GM18505 (cell line): ENCODE measurements around the gene FAM117B.

Experiments used
- ATAC-seq: cut with Tn5 transposase; IDR thresholded peaks from one replicate; pipeline ENCODE4 v1.9.1; 2021; ENCODE audit not compliant: unreplicated experiment
- POLR2A ChIP-seq: IDR thresholded peaks from 4 replicates; pipeline ENCODE4 v1.6.1; 2011; ENCODE audit warnings: borderline replicate concordance; ENCODE audit not compliant: insufficient read depth, insufficient read length; ENCODE audit errors: extremely low read depth

Gene FAM117B

DNA sequence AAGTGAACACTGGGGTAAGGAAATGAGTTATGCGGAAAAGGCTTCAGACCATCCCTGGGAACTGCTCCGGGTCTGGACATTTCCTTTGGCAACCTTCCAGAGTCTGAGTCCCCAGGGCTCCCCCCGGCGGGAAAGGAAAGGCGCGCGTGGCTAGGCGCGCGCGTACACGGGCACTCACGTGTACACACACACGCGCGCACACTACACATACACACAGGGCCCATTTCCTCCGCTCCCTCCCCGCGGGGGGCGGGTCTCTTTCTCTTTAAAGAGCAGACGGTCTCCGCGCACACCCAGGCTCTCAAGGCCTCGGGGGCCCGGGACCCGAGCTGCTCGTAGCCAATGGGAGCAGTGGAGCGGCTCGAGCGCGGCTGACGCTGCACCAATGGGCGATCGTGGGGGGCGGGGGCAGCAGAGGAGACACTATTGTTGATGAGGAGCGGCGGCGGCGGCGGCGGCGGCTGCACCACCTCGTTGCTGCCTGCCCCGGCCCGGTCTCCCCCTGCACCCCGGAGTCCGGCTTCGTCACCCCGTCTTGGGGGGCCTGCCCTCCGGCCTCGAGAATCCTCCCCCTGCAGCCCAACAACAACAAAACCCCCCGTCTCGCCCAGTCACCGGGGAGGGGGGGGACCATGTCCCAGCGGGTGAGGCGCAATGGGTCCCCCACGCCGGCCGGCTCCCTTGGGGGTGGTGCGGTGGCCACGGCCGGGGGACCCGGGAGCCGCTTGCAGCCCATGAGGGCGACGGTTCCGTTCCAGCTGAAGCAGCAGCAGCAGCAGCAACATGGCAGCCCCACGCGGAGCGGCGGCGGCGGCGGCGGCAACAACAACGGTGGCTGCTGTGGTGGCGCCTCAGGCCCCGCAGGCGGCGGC is at the start of gene FAM117B:
Gene FAM117B (plus strand): TSS at position 414 of the 872 bp plus-strand sequence. CDS start 219 bp downstream, at position 633.
- ATAC-seq: peak; percentile 88
- TF ChIP-seq POLR2A: peak; percentile 64

DNA sequence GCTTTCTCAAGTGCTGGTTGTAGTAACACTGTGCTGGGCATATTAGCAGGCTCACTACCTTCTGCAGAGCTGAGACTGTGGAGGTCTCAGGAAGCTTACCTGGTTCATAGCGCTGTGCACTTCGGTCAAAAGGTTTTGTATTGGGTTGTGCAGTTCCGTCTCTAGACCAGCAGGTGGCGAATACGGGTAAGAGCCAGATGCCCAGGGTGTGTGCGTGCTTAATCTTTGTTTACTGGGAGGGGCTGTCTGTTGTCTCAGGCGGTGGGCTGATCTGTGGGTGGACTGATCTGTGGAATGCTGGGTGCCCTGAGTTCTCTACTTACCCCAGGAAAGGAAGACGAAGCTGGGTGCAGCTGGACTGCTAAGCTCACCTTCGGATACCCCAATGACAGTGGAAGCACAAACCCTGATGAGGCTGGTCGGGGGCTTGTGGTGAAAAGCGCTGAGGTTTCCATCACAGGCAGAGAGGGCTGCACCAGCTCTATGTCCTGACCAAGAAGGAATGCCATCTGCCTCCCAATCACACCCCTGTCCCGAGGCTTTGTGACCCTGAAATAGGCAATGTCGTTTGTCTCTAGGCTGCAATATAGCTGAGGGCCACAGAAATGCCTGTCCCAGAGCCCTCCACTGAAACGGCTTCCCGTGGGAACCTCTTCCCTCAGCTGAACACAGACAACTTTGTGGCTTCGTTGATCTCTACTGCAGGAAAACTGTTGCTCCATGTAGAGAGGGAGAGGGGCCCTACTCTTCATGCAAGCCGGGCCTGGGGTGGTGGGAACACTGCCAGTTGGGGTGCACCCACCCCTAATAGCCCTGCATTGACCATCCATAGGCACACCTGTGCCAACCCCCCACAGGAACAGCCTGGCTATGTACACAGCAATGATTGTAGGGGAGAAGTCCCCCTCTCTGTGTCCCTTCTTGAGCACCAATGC is 45.9 kb upstream of the FAM117B start:
- no peak for ATAC-seq
- TF ChIP-seq POLR2A: no peak

DNA sequence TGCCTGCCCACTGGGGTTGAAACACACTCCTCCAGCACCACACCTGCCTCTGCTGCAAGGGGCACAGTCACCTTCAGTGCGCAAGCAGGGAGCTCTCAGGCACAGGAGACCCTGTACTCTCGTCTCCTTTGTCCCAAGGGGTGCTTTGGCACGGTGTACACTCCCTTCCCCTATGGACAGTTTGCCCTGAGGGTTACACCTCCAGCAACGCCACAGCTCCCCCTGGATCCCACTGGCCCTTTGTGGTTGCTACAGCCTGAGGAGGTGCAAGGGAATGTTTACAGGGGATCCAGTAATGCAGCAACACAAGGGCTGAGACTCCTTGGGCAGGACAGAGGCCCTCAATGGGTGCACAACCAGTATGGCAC is 45.2 kb upstream of the FAM117B start:
- TF ChIP-seq POLR2A: no peak
- ATAC-seq: no peak

DNA sequence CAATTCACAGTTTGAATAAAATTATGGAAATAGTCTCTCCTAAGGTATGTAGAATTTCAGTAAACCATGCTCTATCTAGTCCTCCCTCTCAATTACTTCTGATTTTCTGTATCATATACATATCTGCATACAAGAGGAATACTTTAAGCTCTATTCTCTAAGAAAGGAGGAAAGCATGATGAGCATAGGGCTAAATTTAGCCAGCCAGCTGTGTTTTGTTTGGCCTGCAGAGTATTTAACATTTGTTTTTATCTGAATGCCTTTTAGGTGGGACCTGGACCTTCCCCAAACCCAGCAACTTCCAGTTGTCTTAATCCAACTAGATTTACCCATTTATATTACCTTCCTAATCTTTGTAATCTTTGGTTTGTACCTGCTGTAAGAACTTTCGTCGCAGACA is 42.2 kb upstream of the FAM117B start:
- no peak for ATAC-seq
- TF ChIP-seq POLR2A: no peak

DNA sequence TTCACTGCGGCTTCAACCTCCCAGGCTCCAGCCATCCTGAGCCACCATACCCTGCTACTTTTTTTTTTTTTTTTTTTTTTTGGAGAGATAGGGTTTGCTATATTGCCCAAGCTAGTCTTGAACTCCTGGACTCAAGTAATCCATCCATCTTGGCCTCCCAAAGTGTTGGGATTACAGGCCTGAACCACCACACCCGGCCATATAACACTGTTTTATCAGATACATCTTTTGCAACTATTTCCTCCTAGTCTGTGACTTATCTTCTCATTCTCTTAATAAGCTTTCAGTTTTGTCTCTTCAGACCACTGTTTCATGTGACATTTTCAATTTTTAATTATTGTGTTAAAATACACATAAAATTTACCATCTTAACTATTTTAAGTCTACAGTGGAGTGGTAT is 35.7 kb upstream of the FAM117B start:
- no peak for TF ChIP-seq POLR2A
- ATAC-seq: no peak

DNA sequence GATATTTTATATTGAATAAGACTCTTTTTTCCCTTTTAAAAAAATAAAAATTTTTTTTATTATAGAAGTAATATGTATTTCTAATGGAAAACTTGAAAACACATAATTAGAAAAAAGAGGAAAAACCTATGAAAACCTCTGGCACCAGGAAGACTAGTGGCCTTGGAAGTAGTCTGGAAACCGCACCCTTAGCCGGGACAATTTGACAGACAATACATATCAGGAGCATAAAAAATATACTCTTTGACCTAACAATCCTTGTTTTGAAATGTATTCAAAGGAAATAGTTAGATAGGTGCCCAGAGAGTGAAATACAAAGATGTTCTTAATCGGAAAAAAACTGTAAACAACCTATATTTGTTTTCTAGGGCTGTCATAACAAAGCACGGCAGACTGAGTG is 34.9 kb upstream of the FAM117B start:
- no peak for ATAC-seq
- no peak for TF ChIP-seq POLR2A

DNA sequence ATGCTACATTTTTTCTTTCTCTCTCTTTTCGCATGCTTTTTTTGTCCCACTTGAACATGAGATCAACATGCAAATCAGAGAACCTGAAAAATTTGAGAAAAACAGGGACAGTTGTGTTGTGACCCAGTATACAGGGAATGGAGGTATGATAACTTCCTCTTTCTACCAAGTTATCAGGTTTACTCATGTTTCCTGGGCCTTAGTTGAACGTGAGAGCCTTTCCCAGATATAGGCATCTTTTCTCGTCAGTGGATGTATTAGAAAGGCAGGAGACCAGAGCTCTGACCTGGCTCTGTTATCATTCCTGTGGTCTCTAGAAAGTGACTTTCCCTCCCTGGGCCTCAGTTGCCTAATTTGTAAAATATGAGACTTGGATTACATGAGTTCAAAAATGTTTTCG is 30.1 kb upstream of the FAM117B start:
- no peak for TF ChIP-seq POLR2A
- ATAC-seq: no peak

DNA sequence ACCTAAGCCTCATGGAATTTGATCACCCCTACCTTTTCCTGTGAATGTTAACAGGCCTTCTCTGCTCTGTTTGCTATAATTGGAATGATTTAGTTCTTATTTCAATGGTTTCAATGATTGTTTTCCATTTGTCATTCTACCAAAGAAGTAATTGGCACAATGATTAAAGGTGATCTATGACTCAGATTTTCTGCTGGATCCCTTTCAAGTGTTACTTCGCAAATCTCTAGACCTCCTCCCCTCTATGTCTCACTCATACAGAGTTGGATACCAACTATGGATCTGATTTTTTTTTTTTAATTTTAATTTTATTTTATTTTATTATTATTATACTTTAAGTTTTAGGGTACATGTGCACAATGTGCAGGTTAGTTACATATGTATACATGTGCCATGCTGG is 29.6 kb upstream of the FAM117B start:
- TF ChIP-seq POLR2A: no peak
- no peak for ATAC-seq

DNA sequence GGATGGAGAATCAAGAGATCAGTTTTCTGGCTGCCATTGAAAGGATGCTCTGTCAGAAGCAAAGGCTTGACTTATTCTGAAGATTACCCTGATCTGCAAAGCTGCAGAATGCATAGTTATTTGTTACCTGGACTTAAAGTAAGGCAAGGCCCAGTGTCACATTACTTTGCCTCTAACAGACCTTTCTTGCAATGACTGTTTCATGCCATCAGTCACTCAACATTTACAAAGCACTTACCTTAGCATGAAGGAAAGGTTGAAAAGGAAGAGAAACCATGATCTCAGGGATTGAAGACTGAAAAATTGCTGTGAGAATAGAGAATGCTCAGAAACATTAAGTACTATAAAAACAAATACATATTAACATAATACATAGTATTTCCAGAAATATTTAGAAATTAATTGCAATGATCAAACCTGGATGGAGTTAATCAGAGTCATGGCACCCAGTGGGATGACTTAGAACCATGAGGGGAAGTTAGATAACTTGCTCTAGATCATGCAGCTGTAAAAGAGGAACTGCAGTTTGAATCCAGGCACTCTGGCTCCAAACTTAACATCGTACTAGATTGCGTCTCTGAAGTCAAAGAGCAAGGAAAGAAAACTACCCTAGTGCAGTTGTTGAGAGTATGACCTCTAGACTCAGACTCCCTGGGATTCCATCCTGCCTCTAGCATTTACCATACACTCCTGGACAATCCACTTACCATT is 26.5 kb upstream of the FAM117B start:
- TF ChIP-seq POLR2A: no peak
- ATAC-seq: peak; percentile 36

DNA sequence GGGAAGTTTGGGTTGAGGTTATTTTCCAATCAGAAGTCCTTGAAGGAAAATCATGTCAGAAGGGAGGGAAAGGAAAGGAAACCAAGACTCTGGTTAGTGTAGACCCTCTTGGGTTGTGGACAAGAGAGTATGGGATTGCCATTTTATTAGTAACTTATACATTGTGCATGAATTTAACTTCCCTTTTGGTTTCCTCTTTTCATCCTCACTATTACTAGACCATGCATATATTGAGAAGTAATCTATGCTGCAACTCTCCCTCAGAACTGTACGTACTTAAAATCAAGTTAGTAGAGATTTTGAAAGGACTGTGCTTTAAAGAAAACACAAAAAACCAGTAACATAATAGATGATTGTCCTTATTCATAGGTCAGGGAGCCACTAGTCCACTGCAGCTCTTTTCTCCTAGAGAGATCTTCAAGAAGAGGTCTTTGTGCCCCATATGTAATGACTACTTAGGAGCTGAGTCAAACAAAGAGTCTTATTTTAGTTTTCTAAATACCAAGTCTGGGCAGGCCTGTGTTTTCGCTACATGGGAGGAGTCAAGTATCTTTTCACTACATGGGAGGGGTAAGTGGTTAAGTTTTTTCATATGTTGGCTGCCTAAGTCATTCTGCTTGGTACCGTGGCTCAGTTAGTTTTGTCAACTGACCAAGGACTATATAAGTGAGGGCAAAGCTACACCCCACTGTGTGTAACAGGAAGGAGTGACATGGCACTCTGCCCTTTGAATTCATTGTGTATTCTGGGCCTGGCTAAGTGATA is 25.2 kb upstream of the FAM117B start:
- no peak for TF ChIP-seq POLR2A
- ATAC-seq: peak; percentile 76

DNA sequence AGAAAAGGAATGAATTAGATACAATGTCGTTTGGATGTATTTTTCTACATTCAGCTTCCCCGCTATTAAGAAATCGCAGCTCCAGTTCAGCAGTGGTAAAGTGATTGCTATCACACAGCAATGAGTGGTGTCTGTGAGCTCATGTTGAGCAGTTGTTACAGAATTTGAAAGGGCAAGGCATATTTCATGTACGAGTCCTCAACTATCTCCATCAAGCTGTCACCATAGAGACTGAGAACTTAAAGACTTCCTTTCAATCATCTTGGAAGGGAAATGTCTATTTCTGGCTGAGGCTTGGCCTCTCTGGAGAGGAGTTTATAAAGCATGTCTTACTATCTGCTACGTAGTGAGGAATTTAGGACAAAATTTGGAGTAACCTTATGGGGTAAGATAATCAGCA is 24.4 kb upstream of the FAM117B start:
- TF ChIP-seq POLR2A: no peak
- ATAC-seq: no peak

DNA sequence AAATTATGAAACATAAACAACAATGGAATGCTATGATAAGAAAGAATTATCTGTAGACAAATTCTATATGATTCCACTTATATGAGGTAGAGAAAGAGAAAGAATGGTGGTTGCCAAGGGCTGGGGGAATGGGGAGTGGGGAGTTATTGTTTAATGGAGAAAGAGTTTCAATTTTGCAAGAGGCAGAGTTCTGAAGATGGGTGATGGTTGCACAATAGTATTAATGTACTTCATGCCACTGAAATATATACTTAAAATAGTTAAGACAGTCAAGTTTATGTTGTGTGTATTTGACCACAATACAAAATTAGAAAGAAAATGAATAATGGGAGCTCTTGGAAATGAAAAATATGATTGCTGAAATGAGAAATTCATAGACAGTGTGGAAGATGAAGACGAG is 22.6 kb upstream of the FAM117B start:
- ATAC-seq: no peak
- TF ChIP-seq POLR2A: no peak
